CD8-positive, alpha-beta memory T cell (primary cell): Measurements from ENCODE around the gene DUOX1. TPM values are rescaled to one million over a fixed set of nuclear protein-coding genes. Genes with fewer than 3 reads are reported as not detected.

Experiments
- CTCF ChIA-PET: fragments of 350-600 bp; sonication (Branson Sonifier 250); formaldehyde crosslinking; loops from one replicate; lab custom pipeline; 2021; ENCODE audit warnings: antibody characterized with exemption; lab: Charles Lee
- POLR2A ChIA-PET: fragments of 350-600 bp; sonication (Branson Sonifier 250); formaldehyde crosslinking; loops from one replicate; lab custom pipeline; 2021; ENCODE audit warnings: antibody characterized with exemption; lab: Charles Lee
- DNase-seq, 5 donors: peaks; one replicate each; pipeline versions ENCODE4 v3.0.0 to v3.0.0-alpha.2; 2020 to 2022; ENCODE audit warnings: mixed read lengths in 1 of 5
- H3K27ac ChIP-seq: one replicate; pipeline ENCODE4 v1.7.0; 2013; ENCODE audit warnings: low read depth, mild to moderate bottlenecking, low read length, moderate library complexity
- H3K27me3 ChIP-seq: 2 replicates; pipeline ENCODE4 v1.7.0; 2013; ENCODE audit warnings: low read length, mild to moderate bottlenecking; ENCODE audit not compliant: insufficient read depth, poor library complexity, severe bottlenecking
- H3K36me3 ChIP-seq: 2 replicates; pipeline ENCODE4 v1.7.0; 2013; ENCODE audit warnings: mild to moderate bottlenecking, low read length, moderate library complexity; ENCODE audit not compliant: insufficient read depth
- H3K4me1 ChIP-seq: 2 replicates; pipeline ENCODE4 v1.7.0; 2013; ENCODE audit warnings: mild to moderate bottlenecking, low read length, moderate library complexity; ENCODE audit not compliant: insufficient read depth
- H3K4me3 ChIP-seq: 2 replicates; pipeline ENCODE4 v1.7.0; 2013; ENCODE audit warnings: mild to moderate bottlenecking, low read length
- H3K9me3 ChIP-seq: 2 replicates; pipeline ENCODE4 v1.7.0; 2013; ENCODE audit warnings: mild to moderate bottlenecking, low read length
- H3K27ac Mint-ChIP-seq, 8 donors: one replicate each; pipeline ENCODE4 v1.8.0; 2020 to 2021; ENCODE audit warnings: mixed read lengths in 8 of 8, mild to moderate bottlenecking in 6 of 8, inconsistent platforms in 3 of 8, moderate library complexity in 3 of 8
- H3K27me3 Mint-ChIP-seq, 2 donors: one replicate each; pipeline ENCODE4 v1.8.0; 2020 to 2021; ENCODE audit warnings: mixed read lengths in 2 of 2, mild to moderate bottlenecking in 1 of 2, moderate library complexity in 1 of 2
- H3K36me3 Mint-ChIP-seq, 3 donors: one replicate each; pipeline ENCODE4 v1.8.0; 2020 to 2021; ENCODE audit warnings: mixed read lengths in 3 of 3, inconsistent platforms in 1 of 3, mild to moderate bottlenecking in 1 of 3
- H3K4me1 Mint-ChIP-seq, 3 donors: one replicate each; pipeline ENCODE4 v1.8.0; 2020 to 2021; ENCODE audit warnings: mixed read lengths in 3 of 3, inconsistent platforms in 1 of 3, mild to moderate bottlenecking in 1 of 3
- H3K4me3 Mint-ChIP-seq, 7 donors: one replicate each; pipeline ENCODE4 v1.8.0; 2020 to 2021; ENCODE audit warnings: mixed read lengths in 7 of 7, mild to moderate bottlenecking in 6 of 7, moderate library complexity in 4 of 7, inconsistent platforms in 2 of 7
- H3K9me3 Mint-ChIP-seq, 5 donors: one replicate each; pipeline ENCODE4 v1.8.0; 2020 to 2022; ENCODE audit warnings: mixed read lengths in 5 of 5, mild to moderate bottlenecking in 3 of 5, moderate library complexity in 2 of 5, inconsistent platforms in 1 of 5
- polyA plus RNA-seq: library from polyadenylated mRNA; unstranded; fragments of 300-500 nt; fragmentation: Illumina TruSeq; gene quantifications from one replicate; pipeline ENCODE4 v1.2.3, GENCODE V29; 2021
- total RNA-seq, 2 experiments: library from RNA; stranded (reverse); gene quantifications; one replicate each; pipeline ENCODE4 v1.2.3, GENCODE V29; 2021

DUOX1 gene
- total and polyA plus RNA-seq, 3 experiments from 2014 or later = 0.11 to 1.2 TPM; not detected in 1

DNA sequence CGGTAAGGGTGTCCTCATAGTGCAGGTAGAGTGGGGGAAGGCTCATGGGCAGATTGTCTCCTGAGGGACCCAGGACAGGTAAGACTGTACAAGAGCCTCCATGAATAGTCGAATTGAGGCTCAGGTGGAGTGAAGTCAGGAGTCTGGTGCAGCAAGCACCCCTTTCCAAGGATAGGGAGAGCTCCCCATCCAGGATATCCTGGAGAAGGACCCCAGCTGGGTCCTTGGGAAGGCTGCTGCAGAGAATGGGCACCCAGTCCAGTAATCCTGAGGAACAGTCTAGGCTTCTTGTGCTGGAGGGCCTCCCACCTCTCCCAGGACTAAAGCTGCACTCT, 15.1 kb upstream of the DUOX1 start:
- ChIA-PET POLR2A (no interaction called here), CTCF (interaction anchor here (1.5 kb wide), 1 partner anchor 9 kb away, joined by 4 read pairs; no protein-coding TSS in a partner anchor)
- no peaks in the 10 kb centered on the region for H3K9me3 Mint-ChIP-seq
- no peaks in the 10 kb centered on the region for H3K36me3 ChIP-seq
- H3K36me3 Mint-ChIP-seq = peaks cover 0 to 2% (median 0%) of the 10 kb centered on the region in 3 donors
- H3K4me3 ChIP-seq = no peak overlapping the region
- H3K27me3 ChIP-seq = peaks cover 60% of the 10 kb centered on the region
- no peak overlapping the region for H3K27ac ChIP-seq
- no peak for DNase-seq
- peak overlapping the region in 2 of 7 donors; percentile 37 to 59 for H3K4me3 Mint-ChIP-seq
- peaks cover 41% of the 10 kb centered on the region for H3K4me1 ChIP-seq
- H3K4me1 Mint-ChIP-seq = peaks cover 31 to 63% (median 46%) of the 10 kb centered on the region in 3 donors
- no peak overlapping the region for H3K27ac Mint-ChIP-seq
- H3K9me3 ChIP-seq = no peaks in the 10 kb centered on the region
- H3K27me3 Mint-ChIP-seq = peaks cover 53 to 83% of the 10 kb centered on the region in 2 donors

DNA sequence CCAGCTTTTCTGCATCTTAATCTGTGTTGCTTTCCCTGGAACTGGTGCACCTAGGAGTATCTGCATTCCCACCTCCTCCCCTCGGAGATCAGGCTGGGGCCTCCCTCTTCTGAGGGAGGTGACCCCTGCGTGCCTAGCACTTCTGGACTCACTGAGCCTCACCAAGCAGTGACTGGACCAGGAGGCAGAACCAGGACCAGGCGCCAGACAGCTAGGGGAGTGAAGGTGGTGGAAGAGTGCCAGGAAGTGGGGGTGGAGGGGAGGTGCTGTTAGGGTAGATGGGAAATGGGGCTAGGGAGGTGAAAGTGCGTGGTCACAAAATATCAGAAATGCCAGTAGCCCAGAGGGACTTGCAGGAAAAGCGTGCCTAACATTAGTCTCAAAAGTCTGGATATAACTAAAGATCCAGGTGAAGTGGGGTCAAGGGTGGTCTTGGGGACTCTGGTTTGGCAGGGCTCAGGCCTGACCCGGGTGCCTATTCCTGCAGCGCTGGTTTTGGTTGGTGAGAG, 14.4 kb upstream of the DUOX1 start:
- H3K27ac Mint-ChIP-seq = peak overlapping the region in 1 of 8 donors; percentile 10
- peaks cover 48 to 81% of the 10 kb centered on the region in 2 donors for H3K27me3 Mint-ChIP-seq
- peaks cover 0 to 2% (median 0%) of the 10 kb centered on the region in 3 donors for H3K36me3 Mint-ChIP-seq
- no peaks in the 10 kb centered on the region for H3K9me3 Mint-ChIP-seq
- peaks cover 60% of the 10 kb centered on the region for H3K27me3 ChIP-seq
- DNase-seq = no peak
- H3K36me3 ChIP-seq = no peaks in the 10 kb centered on the region
- POLR2A ChIA-PET = no interaction called here
- no peaks in the 10 kb centered on the region for H3K9me3 ChIP-seq
- H3K27ac ChIP-seq = no peak overlapping the region
- no peak overlapping the region for H3K4me3 ChIP-seq
- H3K4me1 ChIP-seq = peaks cover 41% of the 10 kb centered on the region
- CTCF ChIA-PET = interaction anchor here (1.5 kb wide), 1 partner anchor 8 kb away, joined by 4 read pairs; no protein-coding TSS in a partner anchor
- H3K4me3 Mint-ChIP-seq = peak overlapping the region in 2 of 7 donors; percentile 15 to 65
- H3K4me1 Mint-ChIP-seq = peaks cover 31 to 62% (median 46%) of the 10 kb centered on the region in 3 donors

DNA sequence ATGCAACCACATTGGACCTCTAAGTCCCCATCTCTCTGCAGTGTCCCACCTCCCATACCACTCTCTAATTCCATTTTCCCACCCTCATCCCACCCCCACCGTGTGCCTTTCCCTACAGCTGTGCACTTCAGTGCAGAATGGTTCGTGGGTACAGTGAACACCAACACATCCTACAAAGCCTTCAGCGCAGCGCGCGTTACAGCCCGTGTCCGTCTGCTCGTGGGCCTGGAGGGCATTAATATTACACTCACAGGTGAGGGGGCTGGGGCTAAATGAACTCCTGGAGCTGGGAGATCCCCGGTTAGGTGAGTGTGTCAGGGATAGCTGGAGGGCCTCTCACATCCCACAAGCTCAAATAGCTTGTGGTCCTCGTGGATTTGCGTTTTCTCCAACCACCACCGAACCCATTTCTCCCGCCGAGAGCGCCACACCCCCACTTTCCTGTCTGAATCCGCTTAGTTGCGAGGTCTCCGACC, 13.8 kb upstream of the DUOX1 start:
- Histone ChIP-seq H3K27me3 (peaks cover 60% of the 10 kb centered on the region), H3K4me3 (no peak overlapping the region), H3K9me3 (no peaks in the 10 kb centered on the region), H3K4me1 (peaks cover 41% of the 10 kb centered on the region), H3K27ac (no peak overlapping the region), H3K36me3 (no peaks in the 10 kb centered on the region)
- DNase-seq = no peak
- H3K9me3 Mint-ChIP-seq = no peaks in the 10 kb centered on the region
- peaks cover 0 to 2% (median 0%) of the 10 kb centered on the region in 3 donors for H3K36me3 Mint-ChIP-seq
- H3K27ac Mint-ChIP-seq = peak overlapping the region in 2 of 8 donors; percentile 10 to 38
- H3K4me3 Mint-ChIP-seq = peak overlapping the region in 5 of 7 donors; percentile 27 to 60 (median 57)
- POLR2A ChIA-PET = no interaction called here
- peaks cover 45 to 83% of the 10 kb centered on the region in 2 donors for H3K27me3 Mint-ChIP-seq
- H3K4me1 Mint-ChIP-seq = peaks cover 31 to 59% (median 46%) of the 10 kb centered on the region in 3 donors
- CTCF ChIA-PET = interaction anchor here (0.8 to 1.2 kb wide), 2 partner anchors 9 to 262 kb away, joined by 3 read pairs; no protein-coding TSS in a partner anchor

DNA sequence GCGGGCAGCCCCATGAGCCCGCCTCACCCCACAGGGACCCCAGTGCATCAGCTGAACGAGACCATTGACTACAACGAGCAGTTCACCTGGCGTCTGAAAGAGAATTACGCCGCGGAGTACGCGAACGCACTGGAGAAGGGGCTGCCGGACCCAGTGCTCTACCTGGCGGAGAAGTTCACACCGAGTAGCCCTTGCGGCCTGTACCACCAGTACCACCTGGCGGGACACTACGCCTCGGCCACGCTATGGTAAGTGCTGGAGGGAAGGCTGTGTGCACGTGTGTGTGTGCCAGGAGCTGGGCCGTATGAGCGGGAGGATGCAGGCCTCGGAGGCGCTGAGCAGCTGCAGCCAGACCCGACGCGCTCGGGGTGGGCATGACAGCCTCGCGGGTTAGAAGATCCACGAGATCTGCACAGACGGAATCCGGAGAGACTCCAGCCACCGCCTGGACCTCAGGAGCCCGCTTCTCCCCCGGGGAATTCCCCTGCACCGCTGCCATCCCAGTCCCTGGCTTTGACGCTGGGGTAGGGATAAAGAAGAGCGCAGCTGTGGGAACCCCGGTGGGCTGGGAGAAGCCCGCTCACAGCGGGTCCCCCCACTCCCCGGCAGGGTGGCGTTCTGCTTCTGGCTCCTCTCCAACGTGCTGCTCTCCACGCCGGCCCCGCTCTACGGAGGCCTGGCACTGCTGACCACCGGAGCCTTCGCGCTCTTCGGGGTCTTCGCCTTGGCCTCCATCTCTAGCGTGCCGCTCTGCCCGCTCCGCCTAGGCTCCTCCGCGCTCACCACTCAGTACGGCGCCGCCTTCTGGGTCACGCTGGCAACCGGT, 13.1 kb upstream of the DUOX1 start:
- Histone ChIP-seq H3K27me3 (peaks cover 60% of the 10 kb centered on the region), H3K9me3 (no peaks in the 10 kb centered on the region), H3K27ac (no peak overlapping the region), H3K4me3 (no peak overlapping the region), H3K36me3 (no peaks in the 10 kb centered on the region), H3K4me1 (peaks cover 41% of the 10 kb centered on the region)
- H3K9me3 Mint-ChIP-seq = no peaks in the 10 kb centered on the region
- peaks cover 0 to 2% (median 0%) of the 10 kb centered on the region in 3 donors for H3K36me3 Mint-ChIP-seq
- peak overlapping the region in 1 of 8 donors; percentile 57 for H3K27ac Mint-ChIP-seq
- DNase-seq = peak in 1 of 5 donors; percentile 45
- H3K4me3 Mint-ChIP-seq = peak overlapping the region; percentile 27 to 86 (median 48)
- ChIA-PET POLR2A (no interaction called here), CTCF (interaction anchor here (0.8 to 1.2 kb wide), 2 partner anchors 8 to 263 kb away, joined by 3 read pairs; no protein-coding TSS in a partner anchor)
- H3K4me1 Mint-ChIP-seq = peaks cover 31 to 59% (median 46%) of the 10 kb centered on the region in 3 donors
- H3K27me3 Mint-ChIP-seq = peaks cover 47 to 86% of the 10 kb centered on the region in 2 donors

GRCh38 chr15:45117308-45118130, 12.3 kb upstream of the DUOX1 start:
- Mint-ChIP-seq H3K27ac (peak overlapping the region in 1 of 8 donors; percentile 57), H3K36me3 (peaks cover 0 to 2% (median 0%) of the 10 kb centered on the region in 3 donors), H3K4me1 (peaks cover 25 to 51% (median 39%) of the 10 kb centered on the region in 3 donors), H3K4me3 (peak overlapping the region; percentile 33 to 90 (median 82)), H3K27me3 (peaks cover 39 to 81% of the 10 kb centered on the region in 2 donors), H3K9me3 (no peaks in the 10 kb centered on the region)
- Histone ChIP-seq H3K27ac (no peak overlapping the region), H3K4me3 (peak overlapping the region; percentile 55), H3K9me3 (no peaks in the 10 kb centered on the region), H3K27me3 (peaks cover 53% of the 10 kb centered on the region), H3K36me3 (no peaks in the 10 kb centered on the region), H3K4me1 (peaks cover 38% of the 10 kb centered on the region)
- POLR2A ChIA-PET = interaction anchor here (1.0 kb wide), 1 partner anchor 284 kb away, joined by 3 read pairs; a partner anchor contains a TSS
- peak in 1 of 5 donors; percentile 30 for DNase-seq
- CTCF ChIA-PET = interaction anchor here (0.6 to 1.5 kb wide), 28 partner anchors 8 to 550 kb away, joined by 3 to 14 read pairs (median 4); partner anchors contain the start of genes DUOX1 and DUOXA1

GRCh38 chr15:45118131-45118588, 11.6 kb upstream of the DUOX1 start:
- Histone ChIP-seq H3K27ac (no peak overlapping the region), H3K36me3 (no peaks in the 10 kb centered on the region), H3K4me3 (peak overlapping the region; percentile 55), H3K9me3 (no peaks in the 10 kb centered on the region), H3K27me3 (peaks cover 51% of the 10 kb centered on the region), H3K4me1 (peaks cover 32% of the 10 kb centered on the region)
- POLR2A ChIA-PET = interaction anchor here (1.0 kb wide), 1 partner anchor 284 kb away, joined by 3 read pairs; a partner anchor contains a TSS
- H3K9me3 Mint-ChIP-seq = no peaks in the 10 kb centered on the region
- CTCF ChIA-PET = interaction anchor here (0.6 to 1.5 kb wide), 30 partner anchors 8 to 550 kb away, joined by 3 to 14 read pairs (median 4); partner anchors contain the start of genes DUOX1 and DUOXA1
- peaks cover 36 to 80% of the 10 kb centered on the region in 2 donors for H3K27me3 Mint-ChIP-seq
- peak overlapping the region; percentile 33 to 90 (median 82) for H3K4me3 Mint-ChIP-seq
- peaks cover 0 to 2% (median 0%) of the 10 kb centered on the region in 3 donors for H3K36me3 Mint-ChIP-seq
- H3K4me1 Mint-ChIP-seq = peaks cover 24 to 44% (median 37%) of the 10 kb centered on the region in 3 donors
- H3K27ac Mint-ChIP-seq = no peak overlapping the region
- DNase-seq = peak; percentile 68 to 86 (median 69)

GRCh38 chr15:45118996-45119395, 10.8 kb upstream of the DUOX1 start:
- Histone ChIP-seq H3K27me3 (peaks cover 49% of the 10 kb centered on the region), H3K4me3 (no peak overlapping the region), H3K27ac (no peak overlapping the region), H3K9me3 (no peaks in the 10 kb centered on the region), H3K36me3 (no peaks in the 10 kb centered on the region), H3K4me1 (peaks cover 25% of the 10 kb centered on the region)
- Mint-ChIP-seq H3K9me3 (no peaks in the 10 kb centered on the region), H3K27me3 (peaks cover 28 to 78% of the 10 kb centered on the region in 2 donors), H3K36me3 (peaks cover 0 to under 1% (median 0%) of the 10 kb centered on the region in 3 donors), H3K4me1 (peaks cover 19 to 36% (median 29%) of the 10 kb centered on the region in 3 donors), H3K4me3 (no peak overlapping the region), H3K27ac (no peak overlapping the region)
- peak in 1 of 5 donors; percentile 14 for DNase-seq
- CTCF ChIA-PET = interaction anchor here (0.9 to 1.5 kb wide), 7 partner anchors 8 to 285 kb away, joined by 3 to 14 read pairs (median 5); no protein-coding TSS in a partner anchor
- POLR2A ChIA-PET = no interaction called here
